ENCODE measurements around the gene SLC22A13.

The SLC22A13 gene

GRCh38 chr3:38323060-38323459 is 57.4 kb downstream of the SLC22A13 start:
- H3F3A ChIP-seq (ENCODE audit: low read depth): no peaks in the 10 kb centered on the region
- H3K9me3 ChIP-seq (ENCODE audit: insufficient read depth, low read depth, low read length): no peaks in the 10 kb centered on the region
- no peak overlapping the region for H2AFZ ChIP-seq (ENCODE audit: low read length)
- H3K4me3 ChIP-seq (ENCODE audit: low read length, poor library complexity, severe bottlenecking): no peak overlapping the region
- H4K20me1 ChIP-seq (ENCODE audit: insufficient read depth, low read length, poor library complexity, severe bottlenecking): no peaks in the 10 kb centered on the region
- H3K4me2 ChIP-seq (ENCODE audit: low read depth, low read length, poor library complexity, severe bottlenecking): no peak overlapping the region
- H3K9ac ChIP-seq (ENCODE audit: low read depth, low read length, poor library complexity, severe bottlenecking): no peak overlapping the region
- H3K9me2 ChIP-seq (replicated peaks; ENCODE audit: low read depth, low read length): no peaks in the 10 kb centered on the region
- H3K36me3 ChIP-seq (ENCODE audit: insufficient read depth, low read length): no peaks in the 10 kb centered on the region
- TF ChIP-seq EZH2phosphoT487 (IDR thresholded peaks at IDR 0.05; ENCODE audit: borderline replicate concordance) (no peak), CTCF (conservative IDR thresholded peaks at IDR 0.05; ENCODE audit: low read length) (no peak)
- H3K79me2 ChIP-seq (ENCODE audit: insufficient read depth, low read length): no peaks in the 10 kb centered on the region
- peaks cover 5% of the 10 kb centered on the region for H3K27me3 ChIP-seq (ENCODE audit: insufficient read depth, low read length, poor library complexity, severe bottlenecking)
- H3K4me1 ChIP-seq (ENCODE audit: insufficient read depth, low read length, poor library complexity, severe bottlenecking): no peaks in the 10 kb centered on the region

DNA sequence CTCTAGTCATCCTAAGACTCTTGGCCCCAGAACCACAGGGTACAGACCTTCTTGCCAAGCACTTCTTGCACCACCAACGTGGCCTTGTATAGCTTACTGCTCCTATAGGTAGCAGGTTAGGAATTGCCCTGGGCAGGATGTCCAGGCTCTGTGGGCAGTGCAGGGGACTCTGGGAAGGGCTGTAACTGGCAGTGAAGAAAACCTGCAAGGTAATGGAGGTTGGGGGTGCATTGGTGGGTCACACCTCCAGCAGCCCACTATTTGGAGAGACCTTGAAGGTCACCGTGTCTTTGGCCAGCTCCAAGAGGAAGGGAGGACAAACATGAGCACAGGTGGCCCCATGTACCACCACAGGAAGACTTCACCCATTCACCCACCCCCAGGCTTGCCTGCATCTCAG is 59.6 kb downstream of the SLC22A13 start:
- TF ChIP-seq EZH2phosphoT487 (IDR thresholded peaks at IDR 0.05; ENCODE audit: borderline replicate concordance) (no peak), CTCF (conservative IDR thresholded peaks at IDR 0.05; ENCODE audit: low read length) (no peak)
- Histone ChIP-seq H3K4me3 (ENCODE audit: low read length, poor library complexity, severe bottlenecking) (no peak overlapping the region), H3K4me2 (ENCODE audit: low read depth, low read length, poor library complexity, severe bottlenecking) (no peak overlapping the region)

GRCh38 chr3:38327335-38328009 is 61.9 kb downstream of the SLC22A13 start:
- Histone ChIP-seq H2AFZ (ENCODE audit: low read length) (no peak overlapping the region), H3K9ac (ENCODE audit: low read depth, low read length, poor library complexity, severe bottlenecking) (no peak overlapping the region), H3K79me2 (ENCODE audit: insufficient read depth, low read length) (no peaks in the 10 kb centered on the region), H3K4me1 (ENCODE audit: insufficient read depth, low read length, poor library complexity, severe bottlenecking) (no peaks in the 10 kb centered on the region), H3K27me3 (ENCODE audit: insufficient read depth, low read length, poor library complexity, severe bottlenecking) (peaks cover 5% of the 10 kb centered on the region), H3F3A (ENCODE audit: low read depth) (no peaks in the 10 kb centered on the region), H3K9me3 (ENCODE audit: insufficient read depth, low read depth, low read length) (no peaks in the 10 kb centered on the region), H4K20me1 (ENCODE audit: insufficient read depth, low read length, poor library complexity, severe bottlenecking) (no peaks in the 10 kb centered on the region), H3K9me2 (replicated peaks; ENCODE audit: low read depth, low read length) (no peaks in the 10 kb centered on the region), H3K4me3 (ENCODE audit: low read length, poor library complexity, severe bottlenecking) (no peak overlapping the region), H3K36me3 (ENCODE audit: insufficient read depth, low read length) (no peaks in the 10 kb centered on the region), H3K4me2 (ENCODE audit: low read depth, low read length, poor library complexity, severe bottlenecking) (no peak overlapping the region)
- no peak for TF ChIP-seq CTCF (conservative IDR thresholded peaks at IDR 0.05; ENCODE audit: low read length)
- no peak for TF ChIP-seq EZH2phosphoT487 (IDR thresholded peaks at IDR 0.05; ENCODE audit: borderline replicate concordance)

More for the DNA sequence above, 59.6 kb downstream of the SLC22A13 start:
- no peak overlapping the region for H3K9ac ChIP-seq (ENCODE audit: low read depth, low read length, poor library complexity, severe bottlenecking)
- H3K27me3 ChIP-seq (ENCODE audit: insufficient read depth, low read length, poor library complexity, severe bottlenecking): peaks cover 5% of the 10 kb centered on the region
- H2AFZ ChIP-seq (ENCODE audit: low read length): no peak overlapping the region
- no peaks in the 10 kb centered on the region for H3K9me3 ChIP-seq (ENCODE audit: insufficient read depth, low read depth, low read length)
- H3K9me2 ChIP-seq (replicated peaks; ENCODE audit: low read depth, low read length): no peaks in the 10 kb centered on the region
- H3K4me1 ChIP-seq (ENCODE audit: insufficient read depth, low read length, poor library complexity, severe bottlenecking): no peaks in the 10 kb centered on the region
- H3F3A ChIP-seq (ENCODE audit: low read depth): no peaks in the 10 kb centered on the region
- H3K36me3 ChIP-seq (ENCODE audit: insufficient read depth, low read length): no peaks in the 10 kb centered on the region
- no peaks in the 10 kb centered on the region for H4K20me1 ChIP-seq (ENCODE audit: insufficient read depth, low read length, poor library complexity, severe bottlenecking)
- H3K79me2 ChIP-seq (ENCODE audit: insufficient read depth, low read length): no peaks in the 10 kb centered on the region

All from Loucy (cell line).